Endothelial cell of umbilical vein (primary cell): ENCODE data around the gene COX5B.

ENCODE experiments used
- EZH2 ChIP-seq: IDR thresholded peaks from 2 replicates; pipeline ENCODE4 v1.6.1; 2012; ENCODE audit warnings: borderline replicate concordance, low read depth, mild to moderate bottlenecking, moderate library complexity, low read length, inconsistent platforms; ENCODE audit not compliant: severe bottlenecking
- FOS ChIP-seq: IDR thresholded peaks from 2 replicates; pipeline ENCODE4 v1.6.1; 2011; ENCODE audit warnings: mild to moderate bottlenecking, low read length, moderate library complexity, borderline replicate concordance; ENCODE audit not compliant: insufficient read depth
- GATA2 ChIP-seq: IDR thresholded peaks from 2 replicates; pipeline ENCODE4 v1.7.0; 2011; ENCODE audit warnings: low read depth, mild to moderate bottlenecking, moderate library complexity, mixed read lengths, low read length; ENCODE audit not compliant: insufficient read length, insufficient read depth
- JUN ChIP-seq: IDR thresholded peaks from 2 replicates; pipeline ENCODE4 v1.6.1; 2011; ENCODE audit warnings: borderline replicate concordance, low read depth; ENCODE audit not compliant: insufficient read length, insufficient read depth
- MYC ChIP-seq: IDR thresholded peaks from one replicate; pipeline ENCODE4 v1.6.1; 2011; ENCODE audit warnings: mild to moderate bottlenecking, low read depth, low read length
- POLR2A ChIP-seq: IDR thresholded peaks from 2 replicates; pipeline ENCODE4 v1.6.1; 2012; ENCODE audit warnings: low read depth, mild to moderate bottlenecking, control low read depth, low read length
- POLR2AphosphoS5 ChIP-seq: IDR thresholded peaks from 2 replicates; pipeline ENCODE4 v1.6.1; 2012; ENCODE audit warnings: low read depth, mild to moderate bottlenecking, control low read depth, low read length, moderate library complexity; ENCODE audit not compliant: insufficient read depth
- TF ChIP-seq, protein P1 (sequence below), 2 donors: IDR thresholded peaks; 1 replicate in 1 of 2; 2 replicates in 1 of 2; pipeline ENCODE4 v1.5.1; 2011; ENCODE audit warnings: low read length in 2 of 2, mild to moderate bottlenecking in 2 of 2, moderate library complexity in 2 of 2, control low read depth in 1 of 2, inconsistent platforms in 1 of 2, low read depth in 1 of 2; ENCODE audit not compliant: insufficient read depth in 1 of 2; ENCODE audit errors: extremely low read depth in 1 of 2
- TF ChIP-seq, protein P2 (sequence below): IDR thresholded peaks from 2 replicates; pipeline ENCODE4 v1.6.1; 2011; ENCODE audit not compliant: insufficient read depth, insufficient read length

DNA sequence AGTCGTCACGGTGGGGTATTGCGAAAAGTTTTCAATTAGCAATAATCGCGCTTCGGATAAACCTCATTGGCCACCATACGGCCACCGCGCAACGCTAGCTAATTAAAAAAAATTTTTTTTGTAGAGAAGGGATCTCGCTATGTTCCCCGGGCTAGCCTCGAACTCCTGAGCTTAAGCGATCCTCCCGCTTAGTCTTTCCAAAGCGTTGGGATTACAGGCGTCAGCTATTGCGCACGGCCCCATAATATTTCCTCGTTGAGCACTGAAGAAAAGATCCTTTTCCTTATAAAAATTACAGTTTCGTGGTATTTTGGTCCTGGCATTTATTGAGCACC is 18.7 kb downstream of the COX5B start:
- TF ChIP-seq JUN (no peak), POLR2AphosphoS5 (no peak), EZH2 (no peak), POLR2A (no peak), MYC (no peak), FOS (no peak), GATA2 (no peak)
- TF ChIP-seq, protein P1, sequence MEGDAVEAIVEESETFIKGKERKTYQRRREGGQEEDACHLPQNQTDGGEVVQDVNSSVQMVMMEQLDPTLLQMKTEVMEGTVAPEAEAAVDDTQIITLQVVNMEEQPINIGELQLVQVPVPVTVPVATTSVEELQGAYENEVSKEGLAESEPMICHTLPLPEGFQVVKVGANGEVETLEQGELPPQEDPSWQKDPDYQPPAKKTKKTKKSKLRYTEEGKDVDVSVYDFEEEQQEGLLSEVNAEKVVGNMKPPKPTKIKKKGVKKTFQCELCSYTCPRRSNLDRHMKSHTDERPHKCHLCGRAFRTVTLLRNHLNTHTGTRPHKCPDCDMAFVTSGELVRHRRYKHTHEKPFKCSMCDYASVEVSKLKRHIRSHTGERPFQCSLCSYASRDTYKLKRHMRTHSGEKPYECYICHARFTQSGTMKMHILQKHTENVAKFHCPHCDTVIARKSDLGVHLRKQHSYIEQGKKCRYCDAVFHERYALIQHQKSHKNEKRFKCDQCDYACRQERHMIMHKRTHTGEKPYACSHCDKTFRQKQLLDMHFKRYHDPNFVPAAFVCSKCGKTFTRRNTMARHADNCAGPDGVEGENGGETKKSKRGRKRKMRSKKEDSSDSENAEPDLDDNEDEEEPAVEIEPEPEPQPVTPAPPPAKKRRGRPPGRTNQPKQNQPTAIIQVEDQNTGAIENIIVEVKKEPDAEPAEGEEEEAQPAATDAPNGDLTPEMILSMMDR (IDR thresholded peaks at IDR 0.05; ENCODE audit: extremely low read depth in 1 of 2, insufficient read depth in 1 of 2, low read depth in 1 of 2, low read length in 2 of 2): no peak
- TF ChIP-seq, protein P2, sequence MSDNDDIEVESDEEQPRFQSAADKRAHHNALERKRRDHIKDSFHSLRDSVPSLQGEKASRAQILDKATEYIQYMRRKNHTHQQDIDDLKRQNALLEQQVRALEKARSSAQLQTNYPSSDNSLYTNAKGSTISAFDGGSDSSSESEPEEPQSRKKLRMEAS: no peak
